Measurements from ENCODE around the gene WDR31. TPM values are rescaled to one million over a fixed set of nuclear protein-coding genes. Genes with fewer than 3 reads are reported as not detected.
A peak's percentile ranks its signal among the peaks of the same experiment; 100 is the strongest.
"Not testable (repeated sequence)": the region's sequence is repeated elsewhere in the genome, so short reads cannot be mapped to it uniquely, and the experiment has no call there.

WDR31 gene
- total RNA-seq, 2 donors from 2014 or later: 2.3 to 4.6 TPM

DNA sequence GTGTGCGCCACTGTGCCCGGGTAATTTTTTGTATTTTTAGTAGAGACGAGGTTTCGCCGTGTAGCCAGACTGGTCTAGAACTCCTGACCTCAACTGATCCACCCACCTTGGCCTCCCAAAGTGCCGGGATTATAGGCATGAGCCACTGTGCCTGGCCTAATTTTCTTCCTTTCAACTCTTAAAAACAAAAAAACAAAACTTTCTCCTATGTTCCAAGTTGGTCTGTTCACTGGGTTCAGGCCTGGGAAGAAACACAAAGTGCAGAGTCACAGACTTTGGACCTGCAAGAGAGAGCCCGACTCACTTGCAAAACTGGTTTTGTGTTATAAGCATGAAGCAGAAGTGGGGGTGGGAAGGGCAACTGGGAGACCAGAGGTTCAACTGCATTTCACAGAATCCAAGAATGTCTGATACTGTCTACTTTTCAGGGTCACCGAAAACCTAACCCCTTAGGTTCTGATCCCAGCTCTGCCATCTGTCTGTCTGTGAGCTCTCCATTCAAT, 41.9 kb upstream of the WDR31 start:
- Histone ChIP-seq H3K4me3 (no peak overlapping the region), H3K4me1 (no peaks in the 10 kb centered on the region), H3K36me3 (peaks cover 2% of the 10 kb centered on the region), H3K27ac (no peak overlapping the region), H3K9me3 (no peaks in the 10 kb centered on the region), H3K27me3 (no peaks in the 10 kb centered on the region)
- DNase-seq (ENCODE audit: low spot score): no peak
- TF ChIP-seq, protein P1, sequence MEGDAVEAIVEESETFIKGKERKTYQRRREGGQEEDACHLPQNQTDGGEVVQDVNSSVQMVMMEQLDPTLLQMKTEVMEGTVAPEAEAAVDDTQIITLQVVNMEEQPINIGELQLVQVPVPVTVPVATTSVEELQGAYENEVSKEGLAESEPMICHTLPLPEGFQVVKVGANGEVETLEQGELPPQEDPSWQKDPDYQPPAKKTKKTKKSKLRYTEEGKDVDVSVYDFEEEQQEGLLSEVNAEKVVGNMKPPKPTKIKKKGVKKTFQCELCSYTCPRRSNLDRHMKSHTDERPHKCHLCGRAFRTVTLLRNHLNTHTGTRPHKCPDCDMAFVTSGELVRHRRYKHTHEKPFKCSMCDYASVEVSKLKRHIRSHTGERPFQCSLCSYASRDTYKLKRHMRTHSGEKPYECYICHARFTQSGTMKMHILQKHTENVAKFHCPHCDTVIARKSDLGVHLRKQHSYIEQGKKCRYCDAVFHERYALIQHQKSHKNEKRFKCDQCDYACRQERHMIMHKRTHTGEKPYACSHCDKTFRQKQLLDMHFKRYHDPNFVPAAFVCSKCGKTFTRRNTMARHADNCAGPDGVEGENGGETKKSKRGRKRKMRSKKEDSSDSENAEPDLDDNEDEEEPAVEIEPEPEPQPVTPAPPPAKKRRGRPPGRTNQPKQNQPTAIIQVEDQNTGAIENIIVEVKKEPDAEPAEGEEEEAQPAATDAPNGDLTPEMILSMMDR (IDR thresholded peaks at IDR 0.05): no peak

DNA sequence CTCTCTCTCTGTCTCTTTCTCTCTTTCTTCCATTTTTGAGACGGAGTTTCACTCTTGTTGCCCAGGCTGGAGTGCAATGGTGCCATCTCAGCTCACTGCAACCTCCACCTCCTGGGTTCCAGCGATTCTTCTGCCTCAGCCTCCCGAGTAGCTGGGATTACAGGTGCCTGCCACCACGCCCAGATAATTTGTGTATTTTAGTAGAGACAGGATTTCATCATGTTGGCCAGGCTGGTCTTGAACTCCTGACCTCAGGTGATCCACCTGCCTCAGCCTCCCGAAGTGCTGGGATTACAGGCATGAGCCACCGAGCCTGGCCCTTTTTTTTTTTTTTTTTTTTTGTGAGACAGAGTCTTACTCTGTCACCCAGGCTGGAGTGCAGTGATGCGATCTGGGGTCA, 41.4 kb upstream of the WDR31 start:
- not testable (repeated sequence) for H3K27me3 ChIP-seq; H3K27ac ChIP-seq; H3K36me3 ChIP-seq; H3K9me3 ChIP-seq; H3K4me3 ChIP-seq; H3K4me1 ChIP-seq; DNase-seq (ENCODE audit: low spot score)

DNA sequence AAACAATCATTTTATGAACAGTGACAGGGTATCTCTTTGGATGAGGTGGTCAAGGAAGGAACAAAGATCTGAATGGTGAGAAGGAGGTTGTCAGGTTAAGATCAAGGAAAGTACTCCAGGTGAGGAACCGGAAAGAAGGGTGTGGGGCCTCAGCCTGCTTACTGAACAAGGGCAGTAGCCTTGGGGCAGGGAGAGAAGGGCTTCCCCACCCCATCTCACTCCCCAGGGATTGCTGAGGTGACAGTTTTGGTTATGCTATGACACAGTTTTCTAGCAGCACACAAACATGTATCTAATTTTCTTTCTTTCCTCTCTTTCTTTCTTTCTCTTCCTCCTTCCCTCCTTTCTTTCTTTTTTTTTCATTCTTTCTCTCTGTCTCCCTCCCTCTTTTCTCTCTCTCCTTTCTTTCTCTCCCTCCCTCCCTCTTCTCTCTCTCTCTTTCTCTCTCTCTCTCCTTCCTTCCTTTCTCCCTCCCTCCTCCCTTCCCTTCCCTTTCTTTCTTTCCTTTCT, 40.8 kb upstream of the WDR31 start:
- Histone ChIP-seq H3K9me3 (no peaks in the 10 kb centered on the region), H3K4me1 (no peaks in the 10 kb centered on the region), H3K27me3 (no peaks in the 10 kb centered on the region), H3K4me3 (no peak overlapping the region), H3K27ac (no peak overlapping the region), H3K36me3 (no peaks in the 10 kb centered on the region)
- TF ChIP-seq, protein P1 (IDR thresholded peaks at IDR 0.05): no peak
- DNase-seq (ENCODE audit: low spot score): no peak

DNA sequence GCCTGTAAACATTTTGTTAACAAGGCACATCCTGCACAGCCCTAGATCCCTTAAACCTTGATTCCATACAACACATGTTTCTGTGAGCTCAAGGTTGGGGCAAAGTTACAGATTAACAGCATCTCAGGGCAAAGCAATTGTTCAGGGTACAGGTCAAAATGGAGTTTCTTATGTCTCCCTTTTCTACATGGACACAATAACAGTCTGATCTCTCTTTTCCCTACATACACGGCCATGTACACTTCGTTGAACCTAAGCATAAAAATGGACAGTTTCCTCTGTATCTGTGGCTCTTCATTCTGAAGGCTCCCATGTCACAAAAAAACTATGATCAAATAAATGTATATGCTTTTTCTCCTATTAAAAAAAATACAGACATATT, 39.7 kb upstream of the WDR31 start:
- H3K27me3 ChIP-seq; H3K36me3 ChIP-seq; DNase-seq (ENCODE audit: low spot score); H3K9me3 ChIP-seq; H3K4me1 ChIP-seq; H3K27ac ChIP-seq; H3K4me3 ChIP-seq: not testable (repeated sequence)

GRCh38 chr9:113379094-113379828, 39.2 kb upstream of the WDR31 start:
- not testable (repeated sequence) for H3K4me1 ChIP-seq; H3K9me3 ChIP-seq; H3K27me3 ChIP-seq; H3K36me3 ChIP-seq; H3K4me3 ChIP-seq; H3K27ac ChIP-seq; DNase-seq (ENCODE audit: low spot score)

GRCh38 chr9:113376634-113377567, 36.8 kb upstream of the WDR31 start, which contains the start of gene HDHD3:
HDHD3 (minus strand) TSS chr9:113376986; CDS start chr9:113374354, 2,632 bp downstream.
- Histone ChIP-seq H3K27me3 (no peaks in the 10 kb centered on the region), H3K36me3 (peaks cover 20% of the 10 kb centered on the region), H3K9me3 (no peaks in the 10 kb centered on the region), H3K4me1 (peaks cover 0 to 8% of the 10 kb centered on the region in 2 donors), H3K27ac (peak within 1 kb of the TSS; percentile 71 to 76), H3K4me3 (peak within 1 kb of the TSS; percentile 64 to 76)
- TF ChIP-seq, protein P1 (IDR thresholded peaks at IDR 0.05): no peak
- DNase-seq (ENCODE audit: low spot score): peak; percentile 76

Measured in right atrium auricular region (tissue), 2 donors.